Right lobe of liver (tissue), 6 donors: ENCODE results near the gene ZBTB44. TPM values are rescaled to one million over a fixed set of nuclear protein-coding genes. Genes with fewer than 3 reads are reported as not detected.

Experiments used
- ATAC-seq, 4 donors: fragments of 200-7000 bp; cut with Tn5 transposase; one replicate each; pipeline ENCODE4 v1.9.1; 2020; ENCODE audit warnings: mild to moderate bottlenecking in 4 of 4, moderate library complexity in 4 of 4
- DNase-seq, 3 donors: peaks; one replicate each; pipeline ENCODE4 v3.0.0-alpha.2; 2020
- H3K27ac ChIP-seq, 3 donors: fragments of 200-600 bp; one replicate each; pipeline ENCODE4 v1.8.0; 2022
- H3K27me3 ChIP-seq, 2 donors: fragments of 200-600 bp; one replicate each; pipeline ENCODE4 v1.8.0; 2022
- H3K36me3 ChIP-seq, 4 donors: fragments of 200-600 bp; sonication (generic) in 1 of 4; one replicate each; pipeline versions ENCODE4 v1.5.1 to v1.8.0; 2017 to 2022; ENCODE audit warnings: control low read depth in 1 of 4
- H3K4me1 ChIP-seq, 4 donors: fragments of 200-600 bp; sonication (generic) in 1 of 4; one replicate each; pipeline versions ENCODE4 v1.5.1 to v1.8.0; 2017 to 2022; ENCODE audit warnings: control low read depth in 1 of 4
- H3K4me3 ChIP-seq, 3 donors: fragments of 200-600 bp; one replicate each; pipeline ENCODE4 v1.8.0; 2022
- H3K9me3 ChIP-seq, 4 donors: fragments of 200-600 bp; sonication (generic) in 1 of 4; one replicate each; pipeline versions ENCODE4 v1.5.1 to v1.8.0; 2017 to 2022; ENCODE audit warnings: control low read depth in 1 of 4
- CTCF ChIP-seq, 4 donors: fragments of 200-600 bp in 3 of 4; fragments of 450-650 bp in 1 of 4; IDR thresholded peaks; one replicate each; pipeline versions ENCODE4 v1.5.1 to v1.8.0; 2016 to 2022; ENCODE audit warnings: antibody characterized with exemption in 4 of 4, mild to moderate bottlenecking in 2 of 4
- POLR2A ChIP-seq: fragments of 450-650 bp; IDR thresholded peaks from one replicate; pipeline ENCODE4 v1.6.1; 2017; ENCODE audit warnings: antibody characterized with exemption, mild to moderate bottlenecking
- WGBS: methylation state at CpG from one replicate; pipeline ENCODE4 v1.1.6; 2018; ENCODE audit warnings: low coverage, low lambda C conversion rate; ENCODE audit not compliant: insufficient coverage; ENCODE audit errors: missing lambda C conversion rate; 5-methylcytosine and 5-hydroxymethylcytosine counted together
- intact Hi-C, 2 donors: fragments of 100-400 bp; cut with DNase I; formaldehyde crosslinking; loops; one replicate each; pipeline versions ENCODE4 v1.11.2 to v1.14.1; 2022
- total RNA-seq, 6 experiments: library from RNA; depleted of rRNA in 2 of 6; stranded (reverse); fragments of >200 nt in 2 of 6; fragmentation: NEBNext Ultra II Directional in 3 of 6; extraction: Animal tissue kit (Norgen Biotek cat#: 25700) in 3 of 6; gene quantifications; one replicate each; pipeline versions ENCODE4 v1.1.0 to v1.2.4, GENCODE V29; 2016 to 2023
- donor health status: DM: no; HTN: yes; CAD: no.
- donor health status: DM: no; HTN: no; CAD: no.
- donor health status: DM: no; HTN: no; CAD: no.
- donor health status: DM: no; HTN: yes; CAD: no.
- donor health status: DM: no; HTN: yes; CAD: no.

Gene ZBTB44
- total RNA-seq, 6 experiments from 2014 or later = 16.3 to 22.4 (median 18.4) TPM

- no peak for TF ChIP-seq CTCF (IDR thresholded peaks at IDR 0.05)
- TF ChIP-seq POLR2A = no peak
- Histone ChIP-seq H3K9me3 (no peaks in the 10 kb centered on the region), H3K27ac (no peak overlapping the region), H3K27me3 (no peaks in the 10 kb centered on the region), H3K4me3 (no peak overlapping the region), H3K36me3 (no peaks in the 10 kb centered on the region), H3K4me1 (no peaks in the 10 kb centered on the region)
- DNase-seq (peak in 1 of 3 donors; percentile 46), ATAC-seq (no peak)
- WGBS = 97% methylated on average over 7 of the region's 53 CpGs
- intact Hi-C loops = no loop called here
Observed at GRCh38 chr11:130209128-130209932, 105.4 kb downstream of the ZBTB44 start.

- Histone ChIP-seq H3K27me3 (no peaks in the 10 kb centered on the region), H3K4me3 (no peak overlapping the region), H3K9me3 (no peaks in the 10 kb centered on the region), H3K4me1 (no peaks in the 10 kb centered on the region), H3K27ac (no peak overlapping the region), H3K36me3 (no peaks in the 10 kb centered on the region)
- no peak for TF ChIP-seq CTCF (IDR thresholded peaks at IDR 0.05)
- no CpG with 5 or more reads among the region's 45 CpGs for WGBS
- DNase-seq (peak in 2 of 3 donors; percentile 38 to 52), ATAC-seq (no peak)
- intact Hi-C loops = no loop called here
Observed at GRCh38 chr11:130208241-130209127, 106.2 kb downstream of the ZBTB44 start.

GRCh38 chr11:130206141-130206540 lies 108.6 kb downstream of the ZBTB44 start:
- Histone ChIP-seq H3K27ac (no peak overlapping the region), H3K4me1 (no peaks in the 10 kb centered on the region), H3K4me3 (no peak overlapping the region), H3K9me3 (no peaks in the 10 kb centered on the region), H3K27me3 (no peaks in the 10 kb centered on the region), H3K36me3 (no peaks in the 10 kb centered on the region)
- TF ChIP-seq POLR2A (no peak), CTCF (IDR thresholded peaks at IDR 0.05) (no peak)
- DNase-seq (peak in 1 of 3 donors; percentile 26), ATAC-seq (no peak)
- 92% methylated on average over 9 of the region's 22 CpGs for WGBS
- intact Hi-C loops = no loop called here

- Histone ChIP-seq H3K9me3 (no peaks in the 10 kb centered on the region), H3K27ac (no peak overlapping the region), H3K4me3 (no peak overlapping the region), H3K27me3 (no peaks in the 10 kb centered on the region), H3K4me1 (no peaks in the 10 kb centered on the region), H3K36me3 (no peaks in the 10 kb centered on the region)
- 89% methylated on average over 9 of the region's 11 CpGs for WGBS
- no peak for DNase-seq
- ATAC-seq = no peak
- intact Hi-C loops = no loop called here
- TF ChIP-seq POLR2A (no peak), CTCF (IDR thresholded peaks at IDR 0.05) (no peak)
Observed at GRCh38 chr11:130204703-130205095, 110.0 kb downstream of the ZBTB44 start.
